ENCODE measurements around the gene NVL.

DNA sequence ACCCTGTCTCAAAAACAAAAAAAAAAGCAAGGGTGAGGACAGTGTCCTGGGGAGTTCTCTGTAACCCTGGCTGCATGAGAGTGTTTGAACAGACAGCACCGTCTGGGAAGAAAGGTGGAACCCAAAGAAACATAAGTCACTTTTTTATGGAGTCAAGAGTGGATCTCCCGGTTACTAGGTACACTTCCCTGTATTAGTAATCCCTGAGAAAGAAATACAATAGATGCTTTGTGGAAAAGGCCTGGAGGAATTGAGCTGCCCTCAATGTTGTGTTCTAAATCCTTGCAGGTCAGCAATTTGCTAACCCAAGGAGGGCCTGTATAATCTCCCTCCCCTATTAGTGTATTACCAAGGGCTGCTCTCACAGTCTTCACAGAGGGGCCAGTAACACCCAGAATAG, 130.3 kb downstream of the NVL start:
- TF ChIP-seq, protein P1, sequence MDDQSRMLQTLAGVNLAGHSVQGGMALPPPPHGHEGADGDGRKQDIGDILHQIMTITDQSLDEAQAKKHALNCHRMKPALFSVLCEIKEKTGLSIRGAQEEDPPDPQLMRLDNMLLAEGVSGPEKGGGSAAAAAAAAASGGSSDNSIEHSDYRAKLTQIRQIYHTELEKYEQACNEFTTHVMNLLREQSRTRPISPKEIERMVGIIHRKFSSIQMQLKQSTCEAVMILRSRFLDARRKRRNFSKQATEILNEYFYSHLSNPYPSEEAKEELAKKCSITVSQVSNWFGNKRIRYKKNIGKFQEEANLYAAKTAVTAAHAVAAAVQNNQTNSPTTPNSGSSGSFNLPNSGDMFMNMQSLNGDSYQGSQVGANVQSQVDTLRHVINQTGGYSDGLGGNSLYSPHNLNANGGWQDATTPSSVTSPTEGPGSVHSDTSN (IDR thresholded peaks at IDR 0.05; ENCODE audit: insufficient replicate concordance, low read depth, low read length), result no peak
- TF ChIP-seq BRCA1 (IDR thresholded peaks at IDR 0.05; ENCODE audit: low read depth, low read length) (no peak), EGR1 (IDR thresholded peaks at IDR 0.05; ENCODE audit: borderline replicate concordance in 1 of 2, low read depth in 2 of 2, low read length in 2 of 2) (no peak), FOS (IDR thresholded peaks at IDR 0.05; ENCODE audit: borderline replicate concordance, extremely low read depth, insufficient read length) (no peak), HDAC6 (IDR thresholded peaks at IDR 0.05; ENCODE audit: unreplicated experiment) (no peak), CTCF (IDR thresholded peaks at IDR 0.05 in 2 of 3, conservative IDR thresholded peaks at IDR 0.05 in 1 of 3; ENCODE audit: control insufficient read depth in 2 of 3, extremely low read depth in 1 of 3, insufficient read depth in 1 of 3, low read depth in 3 of 3, low read length in 3 of 3) (no peak), IKZF1 (conservative IDR thresholded peaks at IDR 0.05) (no peak)
- TF ChIP-seq, protein P2, sequence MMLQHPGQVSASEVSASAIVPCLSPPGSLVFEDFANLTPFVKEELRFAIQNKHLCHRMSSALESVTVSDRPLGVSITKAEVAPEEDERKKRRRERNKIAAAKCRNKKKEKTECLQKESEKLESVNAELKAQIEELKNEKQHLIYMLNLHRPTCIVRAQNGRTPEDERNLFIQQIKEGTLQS (IDR thresholded peaks at IDR 0.05; ENCODE audit: borderline replicate concordance, extremely low read depth, low read depth, low read length), result no peak
